Retinal pigment epithelial cell (primary cell): ENCODE data around the gene UNC119.

Experiments
- DNase-seq: peaks from one replicate; pipeline ENCODE4 v3.0.0-alpha.2; 2010; ENCODE audit warnings: low read depth
- H3K4me3 ChIP-seq: 2 replicates; pipeline ENCODE4 v1.5.1; 2011; ENCODE audit warnings: mild to moderate bottlenecking, low read length, control low read depth, moderate library complexity
- TF ChIP-seq, protein P1 (sequence below): conservative IDR thresholded peaks from 2 replicates; pipeline ENCODE4 v1.5.1; 2011; ENCODE audit warnings: low read depth, low read length, control low read depth, inconsistent platforms

Gene UNC119

DNA sequence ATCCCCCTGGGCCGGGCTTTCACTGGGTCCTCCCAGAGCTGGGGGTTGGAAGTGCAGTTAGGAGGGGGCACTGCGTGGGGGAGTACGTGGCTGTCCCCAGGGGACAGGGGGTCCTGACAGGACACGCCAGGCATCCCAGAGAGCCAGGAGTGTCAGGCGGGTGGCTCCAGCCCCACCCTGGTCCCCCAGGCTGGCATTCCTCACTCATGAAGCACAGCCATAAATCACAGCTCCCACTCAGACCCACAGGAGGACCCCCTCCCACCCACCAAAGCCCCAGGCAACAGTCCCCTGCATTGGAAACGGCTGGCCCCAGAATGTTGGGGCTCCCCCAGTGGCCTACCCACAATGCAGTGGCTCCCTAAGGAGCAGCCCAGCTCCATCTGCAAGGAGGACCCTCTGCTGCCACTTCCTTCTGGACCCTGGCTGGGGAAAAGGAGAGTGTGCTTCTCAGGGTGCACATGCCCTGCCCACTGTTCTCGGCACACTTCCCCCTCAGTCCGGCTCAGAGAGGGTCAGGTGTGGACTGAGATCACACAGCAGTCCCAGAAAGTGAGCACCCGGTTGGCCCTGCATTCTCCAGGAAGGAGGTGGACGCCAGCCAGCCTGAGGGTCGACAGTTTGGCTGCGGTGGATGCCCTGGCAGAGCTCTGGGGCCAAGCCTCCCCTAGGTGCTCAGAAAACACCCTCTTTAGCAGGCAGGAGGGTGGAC is 53.6 kb downstream of the UNC119 start:
- H3K4me3 ChIP-seq: no peak overlapping the region
- DNase-seq: no peak
- TF ChIP-seq, protein P1, sequence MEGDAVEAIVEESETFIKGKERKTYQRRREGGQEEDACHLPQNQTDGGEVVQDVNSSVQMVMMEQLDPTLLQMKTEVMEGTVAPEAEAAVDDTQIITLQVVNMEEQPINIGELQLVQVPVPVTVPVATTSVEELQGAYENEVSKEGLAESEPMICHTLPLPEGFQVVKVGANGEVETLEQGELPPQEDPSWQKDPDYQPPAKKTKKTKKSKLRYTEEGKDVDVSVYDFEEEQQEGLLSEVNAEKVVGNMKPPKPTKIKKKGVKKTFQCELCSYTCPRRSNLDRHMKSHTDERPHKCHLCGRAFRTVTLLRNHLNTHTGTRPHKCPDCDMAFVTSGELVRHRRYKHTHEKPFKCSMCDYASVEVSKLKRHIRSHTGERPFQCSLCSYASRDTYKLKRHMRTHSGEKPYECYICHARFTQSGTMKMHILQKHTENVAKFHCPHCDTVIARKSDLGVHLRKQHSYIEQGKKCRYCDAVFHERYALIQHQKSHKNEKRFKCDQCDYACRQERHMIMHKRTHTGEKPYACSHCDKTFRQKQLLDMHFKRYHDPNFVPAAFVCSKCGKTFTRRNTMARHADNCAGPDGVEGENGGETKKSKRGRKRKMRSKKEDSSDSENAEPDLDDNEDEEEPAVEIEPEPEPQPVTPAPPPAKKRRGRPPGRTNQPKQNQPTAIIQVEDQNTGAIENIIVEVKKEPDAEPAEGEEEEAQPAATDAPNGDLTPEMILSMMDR: no peak

DNA sequence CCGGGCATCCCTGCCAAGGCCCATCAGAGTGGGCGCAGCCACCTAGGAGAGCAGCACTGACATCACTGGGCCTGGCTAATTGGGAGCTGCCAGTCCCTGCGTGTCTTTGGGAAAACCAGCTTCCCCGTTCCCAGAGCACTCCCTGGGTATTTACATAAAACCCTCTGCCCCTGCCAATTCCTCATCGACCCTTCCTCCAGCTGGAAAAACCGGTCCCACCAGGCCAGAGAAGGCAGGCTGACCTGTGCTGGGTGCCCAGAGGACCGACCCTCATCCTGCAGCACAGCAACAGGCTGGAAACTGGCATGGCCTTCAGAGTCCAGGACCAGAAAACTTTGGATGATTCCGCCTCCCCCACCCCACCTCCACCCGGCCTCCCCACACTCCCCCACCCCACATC is 54.5 kb downstream of the UNC119 start:
- DNase-seq: no peak
- no peak overlapping the region for H3K4me3 ChIP-seq
- TF ChIP-seq, protein P1: no peak
